ENCODE results near the gene USP48.

- TF ChIP-seq POLR2A (IDR thresholded peaks at IDR 0.05) (no peak), CTCF (IDR thresholded peaks at IDR 0.05) (no peak)
Measured at GRCh38 chr1:21823980-21824702, 41.2 kb upstream of the USP48 start.

All from adrenal gland (tissue), 5 donors.